GM23338 (cell line): Measurements from ENCODE around the gene ADAMTS13. TPM values are rescaled to one million over a fixed set of nuclear protein-coding genes. Genes with fewer than 3 reads are reported as not detected.

Source experiments
- ATAC-seq: fragments of 200-7000 bp; cut with Tn5 transposase; 3 replicates; pipeline ENCODE4 v1.9.1; 2020
- DNase-seq: peaks from one replicate; pipeline ENCODE4 v3.0.0-alpha.2; 2015; ENCODE audit warnings: low spot score
- H2AFZ ChIP-seq: fragments of 200-600 bp; sonication (generic); 2 replicates; pipeline ENCODE4 v1.8.0; 2016; ENCODE audit warnings: antibody characterized with exemption, mild to moderate bottlenecking, moderate library complexity
- H3F3A ChIP-seq: fragments of 200-600 bp; sonication (generic); replicated peaks from 2 replicates; pipeline ENCODE4 v1.8.0; 2017; ENCODE audit warnings: antibody characterized with exemption, mixed run types, low read depth
- H3K27ac ChIP-seq: fragments of 200-600 bp; sonication (generic); 2 replicates; pipeline ENCODE4 v1.6.1; 2016; ENCODE audit warnings: low read depth
- H3K27me3 ChIP-seq: fragments of 200-600 bp; sonication (generic); 2 replicates; pipeline ENCODE4 v1.8.0; 2016; ENCODE audit warnings: mild to moderate bottlenecking, mixed run types, moderate library complexity; ENCODE audit not compliant: insufficient read depth
- H3K36me3 ChIP-seq: fragments of 200-600 bp; sonication (generic); 2 replicates; pipeline ENCODE4 v1.8.0; 2016; ENCODE audit warnings: mild to moderate bottlenecking; ENCODE audit not compliant: insufficient read depth
- H3K4me1 ChIP-seq: fragments of 200-600 bp; sonication (generic); 2 replicates; pipeline ENCODE4 v1.8.0; 2016; ENCODE audit warnings: mild to moderate bottlenecking, moderate library complexity; ENCODE audit not compliant: insufficient read depth
- H3K4me2 ChIP-seq: fragments of 200-600 bp; sonication (generic); 2 replicates; pipeline ENCODE4 v1.7.1; 2017; ENCODE audit warnings: mixed run types
- H3K4me3 ChIP-seq: fragments of 200-600 bp; sonication (generic); 2 replicates; pipeline ENCODE4 v1.6.1; 2016; ENCODE audit warnings: mixed run types
- H3K79me2 ChIP-seq: fragments of 200-600 bp; sonication (generic); replicated peaks from 2 replicates; pipeline ENCODE4 v1.8.0; 2017; ENCODE audit warnings: mild to moderate bottlenecking; ENCODE audit not compliant: insufficient read depth
- H3K9me2 ChIP-seq: fragments of 200-600 bp; sonication (generic); 2 replicates; pipeline ENCODE4 v1.8.0; 2017; ENCODE audit not compliant: insufficient read depth
- H4K20me1 ChIP-seq: fragments of 200-600 bp; sonication (generic); replicated peaks from 2 replicates; pipeline ENCODE4 v1.8.0; 2017; ENCODE audit warnings: mild to moderate bottlenecking; ENCODE audit not compliant: insufficient read depth
- H3K27ac Mint-ChIP-seq: 2 replicates; pipeline ENCODE4 v1.8.0; 2020; ENCODE audit warnings: inconsistent platforms, mild to moderate bottlenecking, moderate library complexity, mixed read lengths
- H3K27me3 Mint-ChIP-seq: 3 replicates; pipeline ENCODE4 v1.8.0; 2022; ENCODE audit warnings: low read depth, mild to moderate bottlenecking, moderate library complexity, mixed read lengths, inconsistent platforms; ENCODE audit not compliant: insufficient read depth, poor library complexity
- H3K36me3 Mint-ChIP-seq: 3 replicates; pipeline ENCODE4 v1.8.0; 2021; ENCODE audit warnings: low read depth, mild to moderate bottlenecking, inconsistent platforms, moderate library complexity, mixed read lengths
- H3K4me1 Mint-ChIP-seq: 3 replicates; pipeline ENCODE4 v1.8.0; 2020; ENCODE audit warnings: mild to moderate bottlenecking, inconsistent platforms, mixed read lengths
- H3K4me3 Mint-ChIP-seq: 3 replicates; pipeline ENCODE4 v1.8.0; 2021; ENCODE audit warnings: moderate library complexity, mild to moderate bottlenecking, inconsistent platforms, mixed read lengths
- H3K9me3 Mint-ChIP-seq: 3 replicates; pipeline ENCODE4 v1.8.0; 2020; ENCODE audit warnings: moderate library complexity, mild to moderate bottlenecking, inconsistent platforms, mixed read lengths
- EZH2 ChIP-seq: fragments of 200-600 bp; sonication (generic); IDR thresholded peaks from one replicate; pipeline ENCODE4 v1.8.0; 2017; ENCODE audit warnings: antibody characterized with exemption, mild to moderate bottlenecking, low read depth; ENCODE audit not compliant: unreplicated experiment
- ZNF462 ChIP-seq: fragments of 250-450 bp; sonication (Bioruptor Pico); IDR thresholded peaks from 2 replicates; pipeline ENCODE4 v1.5.0; 2020; ENCODE audit warnings: mild to moderate bottlenecking, moderate library complexity
- polyA plus RNA-seq: library from polyadenylated mRNA; unstranded; fragments of >200 nt; fragmentation: Nextera tagmentation; extraction: Ambion mirVana; gene quantifications from 2 replicates; pipeline ENCODE4 v1.2.1, GENCODE V29; 2016
- total RNA-seq: library from RNA; depleted of rRNA; stranded (reverse); fragments of >200 nt; shearing (Covaris generic); gene quantifications from 2 replicates; pipeline ENCODE4 v1.2.3, GENCODE V29; 2014
- TF ChIP-seq, protein P1 (sequence below), 2 experiments: fragments of 200-600 bp in 1 of 2; sonication (generic) in 1 of 2; conservative IDR thresholded peaks; 2 replicates each; pipeline versions ENCODE4 v1.5.1 to v1.6.1; 2016 to 2017; ENCODE audit warnings: antibody characterized with exemption in 2 of 2, low read depth in 2 of 2, mild to moderate bottlenecking in 2 of 2, moderate library complexity in 1 of 2

The ADAMTS13 gene
- total and polyA plus RNA-seq, 2 experiments from 2014 or later: 6.0 TPM

DNA sequence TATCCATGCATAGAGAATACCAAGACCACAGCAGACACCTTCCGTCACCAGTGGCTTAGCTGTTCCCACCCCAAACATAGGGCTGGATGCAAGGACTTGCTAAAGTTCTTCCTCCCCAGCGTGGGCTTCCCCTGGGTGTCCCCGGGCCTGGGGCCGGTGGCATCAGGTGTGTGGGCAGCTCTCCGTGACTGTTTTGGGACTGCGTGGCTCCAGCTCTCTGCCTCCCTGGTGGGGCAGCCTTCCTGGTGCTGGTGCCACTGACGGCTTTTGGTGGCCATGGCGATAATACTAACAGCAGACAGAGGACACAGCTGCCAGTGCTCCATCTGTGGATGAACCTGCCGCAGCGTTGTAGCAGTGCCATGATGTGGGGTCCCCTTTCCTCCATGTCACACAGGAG, 42.5 kb downstream of the ADAMTS13 start:
- H3K4me3 Mint-ChIP-seq: no peak overlapping the region
- DNase-seq: no peak
- H3K27ac ChIP-seq: no peak overlapping the region
- H3F3A ChIP-seq: peaks cover 12% of the 10 kb centered on the region; the same call in 1 of the 2 replicates
- H2AFZ ChIP-seq: no peak overlapping the region
- peaks cover 13% of the 10 kb centered on the region for H3K27me3 Mint-ChIP-seq
- H3K4me2 ChIP-seq: no peak overlapping the region
- peaks cover 3% of the 10 kb centered on the region; the same call in 1 of the 2 replicates for H4K20me1 ChIP-seq
- peaks cover 3% of the 10 kb centered on the region; the same call in 1 of the 3 replicates for H3K36me3 Mint-ChIP-seq
- TF ChIP-seq ZNF462 (CRISPR knock-in tag) (no peak), EZH2 (no peak)
- no peak overlapping the region for H3K27ac Mint-ChIP-seq
- no peak for ATAC-seq
- peaks cover 6% of the 10 kb centered on the region; the same call in 1 of the 2 replicates for H3K4me1 ChIP-seq
- H3K36me3 ChIP-seq: no peaks in the 10 kb centered on the region
- peaks cover 13% of the 10 kb centered on the region; the same call in 1 of the 2 replicates for H3K79me2 ChIP-seq
- peaks cover 17% of the 10 kb centered on the region for H3K4me1 Mint-ChIP-seq
- H3K4me3 ChIP-seq: no peak overlapping the region
- no peaks in the 10 kb centered on the region for H3K9me2 ChIP-seq
- no peaks in the 10 kb centered on the region for H3K27me3 ChIP-seq
- no peaks in the 10 kb centered on the region for H3K9me3 Mint-ChIP-seq

DNA sequence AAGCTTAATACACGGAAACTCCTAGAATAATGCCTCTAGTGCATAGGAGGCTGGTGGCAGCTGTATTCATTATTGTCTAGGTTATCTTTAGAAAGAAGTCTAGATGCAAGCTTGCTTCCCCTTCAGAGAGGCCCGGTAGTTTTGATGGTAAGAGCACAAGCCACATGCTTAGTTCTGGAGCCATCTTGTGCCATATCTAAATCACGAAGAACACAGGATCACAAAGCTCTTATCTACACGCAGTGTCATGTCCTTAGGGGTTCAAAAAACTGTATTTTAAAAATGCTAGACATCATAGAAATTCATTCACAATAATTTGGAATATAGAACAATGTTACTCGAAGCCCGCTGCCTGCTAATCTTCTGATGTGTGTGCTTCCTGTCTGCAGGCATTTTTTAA, 43.8 kb downstream of the ADAMTS13 start:
- no peaks in the 10 kb centered on the region for H3K36me3 ChIP-seq
- ATAC-seq: no peak
- H3F3A ChIP-seq: peaks cover 12% of the 10 kb centered on the region; the same call in 1 of the 2 replicates
- Mint-ChIP-seq H3K4me3 (no peak overlapping the region), H3K9me3 (no peaks in the 10 kb centered on the region), H3K27ac (no peak overlapping the region), H3K27me3 (peaks cover 15% of the 10 kb centered on the region), H3K36me3 (peaks cover 3% of the 10 kb centered on the region; the same call in 1 of the 3 replicates), H3K4me1 (peaks cover 14% of the 10 kb centered on the region)
- no peak overlapping the region for H3K4me2 ChIP-seq
- H4K20me1 ChIP-seq: peaks cover 7% of the 10 kb centered on the region; the same call in 1 of the 2 replicates
- no peak overlapping the region for H3K4me3 ChIP-seq
- H3K4me1 ChIP-seq: peaks cover 3% of the 10 kb centered on the region; the same call in 1 of the 2 replicates
- no peaks in the 10 kb centered on the region for H3K27me3 ChIP-seq
- TF ChIP-seq, protein P1, sequence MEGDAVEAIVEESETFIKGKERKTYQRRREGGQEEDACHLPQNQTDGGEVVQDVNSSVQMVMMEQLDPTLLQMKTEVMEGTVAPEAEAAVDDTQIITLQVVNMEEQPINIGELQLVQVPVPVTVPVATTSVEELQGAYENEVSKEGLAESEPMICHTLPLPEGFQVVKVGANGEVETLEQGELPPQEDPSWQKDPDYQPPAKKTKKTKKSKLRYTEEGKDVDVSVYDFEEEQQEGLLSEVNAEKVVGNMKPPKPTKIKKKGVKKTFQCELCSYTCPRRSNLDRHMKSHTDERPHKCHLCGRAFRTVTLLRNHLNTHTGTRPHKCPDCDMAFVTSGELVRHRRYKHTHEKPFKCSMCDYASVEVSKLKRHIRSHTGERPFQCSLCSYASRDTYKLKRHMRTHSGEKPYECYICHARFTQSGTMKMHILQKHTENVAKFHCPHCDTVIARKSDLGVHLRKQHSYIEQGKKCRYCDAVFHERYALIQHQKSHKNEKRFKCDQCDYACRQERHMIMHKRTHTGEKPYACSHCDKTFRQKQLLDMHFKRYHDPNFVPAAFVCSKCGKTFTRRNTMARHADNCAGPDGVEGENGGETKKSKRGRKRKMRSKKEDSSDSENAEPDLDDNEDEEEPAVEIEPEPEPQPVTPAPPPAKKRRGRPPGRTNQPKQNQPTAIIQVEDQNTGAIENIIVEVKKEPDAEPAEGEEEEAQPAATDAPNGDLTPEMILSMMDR (conservative IDR thresholded peaks at IDR 0.05; ENCODE audit: low read depth in 2 of 2): no peak
- H3K27ac ChIP-seq: no peak overlapping the region
- H3K79me2 ChIP-seq: peaks cover 13% of the 10 kb centered on the region; the same call in 1 of the 2 replicates
- no peaks in the 10 kb centered on the region for H3K9me2 ChIP-seq
- DNase-seq: no peak
- no peak overlapping the region for H2AFZ ChIP-seq
